ENCODE data around the gene BRSK1.

Gene BRSK1

DNA sequence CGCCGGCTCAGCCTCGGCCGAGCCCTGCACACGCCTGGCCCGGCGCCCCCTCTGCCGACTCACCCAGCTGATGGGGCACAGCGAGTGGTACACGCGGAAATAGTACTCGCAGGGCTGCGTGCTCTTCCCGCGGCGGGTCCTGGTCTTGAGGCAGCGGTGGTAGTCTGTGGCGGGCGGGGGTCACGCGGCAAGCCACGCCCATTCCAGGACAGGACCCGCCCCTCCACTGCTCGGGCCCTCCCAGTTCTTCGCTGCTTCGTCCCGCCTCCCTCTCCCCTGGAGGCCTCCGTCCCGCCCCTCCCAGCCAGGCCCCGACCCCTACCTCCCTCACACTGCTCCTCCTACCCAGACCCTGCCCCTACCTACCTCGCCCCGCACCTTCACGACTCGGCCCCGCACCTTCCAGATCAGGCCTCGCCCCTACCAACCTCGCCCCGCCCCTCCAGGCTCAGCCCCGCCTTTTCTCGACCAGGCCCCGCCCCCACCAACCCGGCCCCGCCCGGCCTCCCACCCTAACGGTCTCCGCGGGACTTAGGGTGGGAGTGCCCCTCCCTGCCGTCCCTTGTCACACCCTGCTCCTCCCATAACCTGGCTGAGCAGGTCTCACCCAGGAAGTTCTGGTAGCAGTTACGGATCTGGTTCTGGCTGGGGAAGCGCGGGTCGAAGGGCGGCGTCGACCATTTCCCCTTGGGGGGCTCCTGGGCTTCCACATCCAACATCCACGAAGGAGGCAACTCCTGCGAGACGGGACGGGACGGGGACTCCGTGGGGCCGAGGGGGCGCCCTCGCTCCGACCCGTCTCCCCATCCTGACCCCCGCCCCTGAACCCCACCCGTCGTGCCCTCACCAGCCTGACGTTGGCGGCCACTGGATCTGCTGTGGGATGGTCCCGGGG, 70.3 kb downstream of the BRSK1 start:
- TF ChIP-seq POLR2AphosphoS5 (IDR thresholded peaks at IDR 0.05; ENCODE audit: low read depth, low read length) (no peak), SIN3A (IDR thresholded peaks at IDR 0.05; ENCODE audit: borderline replicate concordance, insufficient read depth, low read length) (no peak), TAF1 (IDR thresholded peaks at IDR 0.05; ENCODE audit: borderline replicate concordance, insufficient read depth, low read length) (no peak), FOXP2 (optimal IDR thresholded peaks at IDR 0.05; ENCODE audit: borderline replicate concordance, extremely low read depth, extremely low read length, insufficient read depth) (no peak)
- TF ChIP-seq, protein P1, sequence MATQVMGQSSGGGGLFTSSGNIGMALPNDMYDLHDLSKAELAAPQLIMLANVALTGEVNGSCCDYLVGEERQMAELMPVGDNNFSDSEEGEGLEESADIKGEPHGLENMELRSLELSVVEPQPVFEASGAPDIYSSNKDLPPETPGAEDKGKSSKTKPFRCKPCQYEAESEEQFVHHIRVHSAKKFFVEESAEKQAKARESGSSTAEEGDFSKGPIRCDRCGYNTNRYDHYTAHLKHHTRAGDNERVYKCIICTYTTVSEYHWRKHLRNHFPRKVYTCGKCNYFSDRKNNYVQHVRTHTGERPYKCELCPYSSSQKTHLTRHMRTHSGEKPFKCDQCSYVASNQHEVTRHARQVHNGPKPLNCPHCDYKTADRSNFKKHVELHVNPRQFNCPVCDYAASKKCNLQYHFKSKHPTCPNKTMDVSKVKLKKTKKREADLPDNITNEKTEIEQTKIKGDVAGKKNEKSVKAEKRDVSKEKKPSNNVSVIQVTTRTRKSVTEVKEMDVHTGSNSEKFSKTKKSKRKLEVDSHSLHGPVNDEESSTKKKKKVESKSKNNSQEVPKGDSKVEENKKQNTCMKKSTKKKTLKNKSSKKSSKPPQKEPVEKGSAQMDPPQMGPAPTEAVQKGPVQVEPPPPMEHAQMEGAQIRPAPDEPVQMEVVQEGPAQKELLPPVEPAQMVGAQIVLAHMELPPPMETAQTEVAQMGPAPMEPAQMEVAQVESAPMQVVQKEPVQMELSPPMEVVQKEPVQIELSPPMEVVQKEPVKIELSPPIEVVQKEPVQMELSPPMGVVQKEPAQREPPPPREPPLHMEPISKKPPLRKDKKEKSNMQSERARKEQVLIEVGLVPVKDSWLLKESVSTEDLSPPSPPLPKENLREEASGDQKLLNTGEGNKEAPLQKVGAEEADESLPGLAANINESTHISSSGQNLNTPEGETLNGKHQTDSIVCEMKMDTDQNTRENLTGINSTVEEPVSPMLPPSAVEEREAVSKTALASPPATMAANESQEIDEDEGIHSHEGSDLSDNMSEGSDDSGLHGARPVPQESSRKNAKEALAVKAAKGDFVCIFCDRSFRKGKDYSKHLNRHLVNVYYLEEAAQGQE (IDR thresholded peaks at IDR 0.05; ENCODE audit: insufficient read depth in 1 of 2, low read depth in 2 of 2, low read length in 2 of 2): no peak

DNA sequence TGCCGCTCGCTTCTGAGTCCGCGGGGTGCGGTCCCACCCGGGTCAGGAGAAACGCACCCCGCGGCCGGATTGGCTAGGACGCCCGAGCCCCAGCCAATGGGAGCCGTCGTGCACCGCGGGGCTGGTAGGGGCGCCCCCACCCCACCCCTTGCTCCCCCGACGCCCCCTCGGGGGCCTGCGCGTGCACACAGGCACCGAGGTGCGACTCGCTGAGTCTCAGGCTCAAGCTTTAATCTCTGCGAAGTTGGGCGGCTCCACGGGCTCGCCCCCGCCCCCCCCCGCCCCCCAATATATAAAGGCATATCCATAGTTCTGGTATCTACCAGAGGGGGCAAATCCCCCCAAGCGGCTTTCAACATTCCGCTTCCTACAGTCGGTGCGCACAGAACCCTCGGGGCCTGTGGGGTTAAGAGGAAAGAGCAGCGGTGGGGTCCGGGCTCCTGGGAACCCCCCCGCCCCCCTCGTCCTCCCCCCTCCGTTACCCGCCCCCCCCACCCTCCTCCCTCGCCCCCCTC, 71.0 kb downstream of the BRSK1 start, which contains the start of gene COX6B2:
Gene COX6B2, minus strand, starts transcription at position 22 of the 515 bp plus-strand sequence. CDS start 198 bp downstream, outside the sequence.
- TF ChIP-seq FOXP2 (optimal IDR thresholded peaks at IDR 0.05; ENCODE audit: borderline replicate concordance, extremely low read depth, extremely low read length, insufficient read depth) (no peak), POLR2AphosphoS5 (IDR thresholded peaks at IDR 0.05; ENCODE audit: low read depth, low read length) (no peak)
- TF ChIP-seq, protein P1 (IDR thresholded peaks at IDR 0.05; ENCODE audit: insufficient read depth in 1 of 2, low read depth in 2 of 2, low read length in 2 of 2): no peak

DNA sequence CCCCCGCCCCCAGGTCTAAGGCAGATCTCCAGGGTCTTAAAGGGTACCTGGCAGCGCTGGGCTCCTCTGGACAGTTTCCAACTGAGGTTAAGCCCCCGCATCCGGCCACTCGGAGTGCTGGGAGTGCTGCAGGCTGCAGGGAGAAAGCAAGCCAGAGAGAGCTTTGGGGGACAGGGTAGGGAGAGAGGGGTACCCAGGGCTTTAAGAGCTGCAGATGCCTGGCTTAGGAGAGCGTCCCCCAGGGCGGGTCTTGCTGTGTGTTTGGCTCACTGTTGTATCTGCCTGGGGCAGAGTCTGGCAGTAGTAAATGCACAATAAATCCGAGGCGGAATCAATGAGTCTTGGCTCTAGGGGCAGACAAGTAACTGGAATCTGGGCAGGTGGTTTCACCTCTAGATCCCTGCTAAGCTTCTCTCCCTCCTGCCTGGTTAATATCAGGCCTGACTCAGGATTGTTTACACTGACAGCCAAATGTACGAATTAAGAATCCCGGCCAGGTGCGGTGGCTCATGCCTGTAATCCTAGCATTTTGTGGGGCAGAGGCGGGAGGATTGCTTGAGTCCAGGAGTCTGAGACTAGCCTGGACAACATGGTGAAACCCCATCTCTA, 71.5 kb downstream of the BRSK1 start:
- TF ChIP-seq TAF1 (IDR thresholded peaks at IDR 0.05; ENCODE audit: borderline replicate concordance, insufficient read depth, low read length) (no peak), SIN3A (IDR thresholded peaks at IDR 0.05; ENCODE audit: borderline replicate concordance, insufficient read depth, low read length) (no peak), FOXP2 (optimal IDR thresholded peaks at IDR 0.05; ENCODE audit: borderline replicate concordance, extremely low read depth, extremely low read length, insufficient read depth) (no peak)
- TF ChIP-seq, protein P1 (IDR thresholded peaks at IDR 0.05; ENCODE audit: insufficient read depth in 1 of 2, low read depth in 2 of 2, low read length in 2 of 2): no peak

DNA sequence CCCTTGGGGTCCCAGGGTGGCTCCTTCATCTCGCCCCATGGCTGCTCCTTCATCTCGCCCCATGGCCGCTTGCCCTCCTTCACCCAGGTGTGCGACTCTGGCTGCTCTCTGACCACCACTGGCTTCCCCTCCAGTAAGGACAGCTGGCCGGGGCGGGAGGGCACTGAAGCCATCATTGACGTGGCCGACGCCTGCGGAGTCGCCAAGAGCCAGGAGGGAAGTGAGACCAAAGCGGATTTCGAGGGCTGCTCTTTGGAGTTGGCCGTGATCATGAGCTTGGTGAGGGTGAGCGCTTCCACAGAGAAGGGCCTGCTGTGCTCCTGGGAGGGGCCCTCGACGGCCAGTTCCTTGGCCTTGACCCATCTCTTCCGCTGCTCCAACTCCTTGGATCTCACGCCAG, 74.7 kb downstream of the BRSK1 start:
- TF ChIP-seq TAF1 (IDR thresholded peaks at IDR 0.05; ENCODE audit: borderline replicate concordance, insufficient read depth, low read length) (no peak), POLR2AphosphoS5 (IDR thresholded peaks at IDR 0.05; ENCODE audit: low read depth, low read length) (no peak), FOXP2 (optimal IDR thresholded peaks at IDR 0.05; ENCODE audit: borderline replicate concordance, extremely low read depth, extremely low read length, insufficient read depth) (no peak), SIN3A (IDR thresholded peaks at IDR 0.05; ENCODE audit: borderline replicate concordance, insufficient read depth, low read length) (no peak)
- TF ChIP-seq, protein P1 (IDR thresholded peaks at IDR 0.05; ENCODE audit: insufficient read depth in 1 of 2, low read depth in 2 of 2, low read length in 2 of 2): no peak
